ENCODE measurements around the gene DMAC2L.
"Not testable (repeated sequence)": the region's sequence is repeated elsewhere in the genome, so short reads cannot be mapped to it uniquely, and the experiment has no call there.

The DMAC2L gene

DNA sequence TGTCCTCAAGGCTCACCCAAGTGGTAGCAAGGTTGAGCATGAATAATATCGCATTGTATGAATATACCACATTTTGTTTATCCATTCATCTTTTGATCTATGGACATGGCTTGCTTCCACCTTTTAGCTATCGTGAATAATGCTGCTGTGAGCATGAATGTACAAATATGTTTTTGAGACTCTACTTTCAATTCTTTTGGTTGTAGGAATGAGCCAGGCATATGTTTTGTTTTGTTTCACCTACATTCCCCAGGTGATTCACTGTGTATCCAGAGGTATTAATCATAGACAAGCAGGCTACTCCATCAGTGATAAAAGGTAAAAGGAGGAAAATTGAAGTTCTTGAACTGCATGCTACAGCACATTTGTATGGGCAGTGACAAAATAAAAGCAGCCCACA is 48.7 kb downstream of the DMAC2L start:
- Histone ChIP-seq H3K36me3 (ENCODE audit: control insufficient read depth in 5 of 5, insufficient read depth in 5 of 5, low read length in 5 of 5) (peaks cover 4 to 12% (median 6%) of the 10 kb centered on the region in 5 donors), H3K9me3 (ENCODE audit: control insufficient read depth in 5 of 5, low read length in 5 of 5) (no peaks in the 10 kb centered on the region), H3K4me3 (ENCODE audit: low read depth in 1 of 5, low read length in 5 of 5) (no peak overlapping the region), H3K9ac (ENCODE audit: low read length in 5 of 5) (no peak overlapping the region), H3K27me3 (ENCODE audit: control insufficient read depth in 5 of 5, insufficient read depth in 4 of 5, low read length in 5 of 5) (no peaks in the 10 kb centered on the region), H3K27ac (ENCODE audit: low read depth, low read length) (no peak overlapping the region), H3K4me1 (ENCODE audit: control insufficient read depth in 5 of 5, insufficient read depth in 5 of 5, low read length in 5 of 5) (peaks cover 2 to 15% (median 9%) of the 10 kb centered on the region in 5 donors)

DNA sequence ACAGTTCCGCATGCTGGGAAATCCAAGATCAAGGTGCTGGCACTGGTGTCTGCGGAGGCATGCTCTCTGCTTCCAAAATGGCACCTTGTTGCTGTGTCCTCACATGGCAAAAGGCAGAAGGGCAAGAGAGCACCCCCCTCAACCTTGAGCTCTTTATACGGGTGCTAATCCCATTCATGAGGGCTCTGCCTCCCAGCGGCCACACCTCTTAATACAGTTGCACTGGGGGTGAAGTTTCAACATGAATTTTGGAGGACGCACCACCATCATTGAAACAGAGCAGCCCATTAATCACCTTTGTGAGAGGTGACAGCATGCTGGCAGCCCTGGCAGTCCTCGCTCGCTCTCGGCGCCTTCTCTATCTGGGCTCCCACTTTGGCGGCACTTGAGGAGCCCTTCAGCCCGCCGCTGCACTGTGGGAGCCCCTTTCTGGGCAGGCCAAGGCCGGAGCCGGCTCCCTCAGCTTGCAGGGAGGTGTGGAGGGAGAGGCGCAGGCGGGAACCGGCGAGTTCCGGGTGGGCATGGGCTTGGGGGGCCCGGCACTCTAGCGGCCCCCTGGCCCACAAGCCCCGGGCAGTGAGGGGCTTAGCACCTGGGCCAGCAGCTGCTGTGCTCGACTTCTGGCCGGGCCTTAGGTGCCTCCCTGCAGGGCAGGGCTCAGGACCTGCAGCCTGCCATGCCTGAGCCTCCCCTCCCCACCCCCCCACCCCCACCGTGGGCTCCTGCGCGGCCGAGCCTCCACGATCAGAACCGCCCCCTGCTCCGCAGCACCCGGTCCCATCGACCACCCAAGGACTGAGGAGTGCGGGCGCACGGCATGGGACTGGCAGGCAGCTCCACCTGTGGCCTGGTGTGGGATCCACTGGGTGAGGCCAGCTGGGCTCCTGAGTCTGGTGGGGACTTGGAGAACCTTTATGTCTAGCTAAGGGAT is 49.6 kb downstream of the DMAC2L start:
- H3K9me3 ChIP-seq (ENCODE audit: control insufficient read depth in 5 of 5, low read length in 5 of 5); H3K27me3 ChIP-seq (ENCODE audit: control insufficient read depth in 5 of 5, insufficient read depth in 4 of 5, low read length in 5 of 5); H3K27ac ChIP-seq (ENCODE audit: low read depth, low read length); H3K9ac ChIP-seq (ENCODE audit: low read length in 5 of 5); H3K4me3 ChIP-seq (ENCODE audit: low read depth in 1 of 5, low read length in 5 of 5): not testable (repeated sequence)
- H3K4me1 ChIP-seq (ENCODE audit: control insufficient read depth in 5 of 5, insufficient read depth in 5 of 5, low read length in 5 of 5): peaks cover 2 to 15% (median 9%) of the 10 kb centered on the region in 5 donors
- peaks cover 4 to 12% (median 6%) of the 10 kb centered on the region in 5 donors for H3K36me3 ChIP-seq (ENCODE audit: control insufficient read depth in 5 of 5, insufficient read depth in 5 of 5, low read length in 5 of 5)

DNA sequence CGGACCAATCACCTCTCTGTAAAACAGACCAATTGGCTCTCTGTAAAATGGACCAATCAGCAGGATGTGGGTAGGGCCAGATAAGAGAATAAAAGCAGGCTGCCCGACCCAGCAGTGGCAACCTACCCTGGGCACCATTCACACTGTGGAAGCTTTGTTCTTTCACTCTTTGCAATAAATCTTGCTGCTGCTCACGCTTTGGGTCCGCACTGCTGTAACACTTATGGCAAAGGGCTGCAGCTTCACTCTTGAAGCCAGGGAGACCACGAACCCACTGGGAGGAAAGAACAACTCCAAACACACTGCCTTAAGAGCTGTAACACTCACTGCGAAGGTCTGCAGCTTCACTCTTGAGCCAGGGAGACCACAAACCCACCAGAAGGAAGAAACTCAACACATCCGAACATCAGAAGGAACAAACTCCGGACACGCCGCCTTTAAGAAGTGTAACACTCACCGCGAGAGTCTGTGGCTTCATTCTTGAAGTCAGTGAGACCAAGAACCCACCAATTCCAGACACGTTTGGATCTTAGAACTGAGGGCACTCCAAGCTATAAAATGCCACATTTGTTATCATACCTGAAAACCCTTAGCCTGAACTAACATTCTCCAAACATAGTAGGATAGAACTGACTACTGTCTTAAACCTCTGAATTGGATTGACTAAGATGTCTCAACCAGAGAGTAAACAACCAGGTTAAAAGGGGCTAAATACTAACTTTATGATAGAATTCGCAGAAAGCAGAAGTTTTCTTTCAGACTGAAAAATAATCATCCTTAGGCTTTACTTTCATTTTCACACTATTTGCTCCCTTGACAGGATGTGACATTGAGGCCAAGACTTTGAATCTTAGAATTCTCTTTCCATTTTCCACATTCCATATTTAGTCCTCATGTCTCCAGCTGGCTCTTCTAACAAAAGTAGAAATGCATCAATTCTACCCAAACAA is 50.9 kb downstream of the DMAC2L start:
- peak overlapping the region in 1 of 5 donors; percentile 1 for H3K9ac ChIP-seq (ENCODE audit: low read length in 5 of 5)
- H3K27ac ChIP-seq (ENCODE audit: low read depth, low read length): peak overlapping the region; percentile 8
- peak overlapping the region; percentile 36 to 64 (median 49) for H3K4me3 ChIP-seq (ENCODE audit: low read depth in 1 of 5, low read length in 5 of 5)

DNA sequence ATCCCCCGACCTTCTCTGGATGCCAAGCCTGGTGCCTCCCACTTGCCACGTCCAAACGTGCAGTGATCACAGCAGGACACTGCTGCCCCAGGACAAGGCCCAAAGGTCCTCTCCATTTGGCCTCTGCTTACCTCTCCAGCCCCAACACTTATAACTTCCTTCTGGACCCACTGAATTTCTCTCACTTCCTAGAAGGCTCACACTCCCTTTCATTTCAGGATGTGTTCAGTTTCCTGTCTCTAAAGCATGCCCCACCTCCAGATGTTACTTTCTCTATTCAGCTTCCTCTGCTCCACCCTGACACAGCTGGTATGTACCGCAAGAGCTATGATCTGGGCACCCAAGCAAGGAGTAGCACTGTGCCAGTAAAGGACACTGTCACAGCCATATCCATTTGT is 51.6 kb downstream of the DMAC2L start:
- H3K9ac ChIP-seq (ENCODE audit: low read length in 5 of 5): peak overlapping the region in 1 of 5 donors; percentile 1
- no peaks in the 10 kb centered on the region for H3K36me3 ChIP-seq (ENCODE audit: control insufficient read depth in 5 of 5, insufficient read depth in 5 of 5, low read length in 5 of 5)
- H3K27me3 ChIP-seq (ENCODE audit: control insufficient read depth in 5 of 5, insufficient read depth in 4 of 5, low read length in 5 of 5): no peaks in the 10 kb centered on the region
- H3K9me3 ChIP-seq (ENCODE audit: control insufficient read depth in 5 of 5, low read length in 5 of 5): no peaks in the 10 kb centered on the region
- H3K4me3 ChIP-seq (ENCODE audit: low read depth in 1 of 5, low read length in 5 of 5): peak overlapping the region; percentile 36 to 64 (median 49)
- peak overlapping the region; percentile 8 for H3K27ac ChIP-seq (ENCODE audit: low read depth, low read length)
- H3K4me1 ChIP-seq (ENCODE audit: control insufficient read depth in 5 of 5, insufficient read depth in 5 of 5, low read length in 5 of 5): peaks cover 2 to 15% (median 9%) of the 10 kb centered on the region in 5 donors

More for the DNA sequence above, 50.9 kb downstream of the DMAC2L start:
- H3K4me1 ChIP-seq (ENCODE audit: control insufficient read depth in 5 of 5, insufficient read depth in 5 of 5, low read length in 5 of 5): peaks cover 2 to 15% (median 9%) of the 10 kb centered on the region in 5 donors
- peaks cover under 1 to 4% (median 3%) of the 10 kb centered on the region in 5 donors for H3K36me3 ChIP-seq (ENCODE audit: control insufficient read depth in 5 of 5, insufficient read depth in 5 of 5, low read length in 5 of 5)
- no peaks in the 10 kb centered on the region for H3K9me3 ChIP-seq (ENCODE audit: control insufficient read depth in 5 of 5, low read length in 5 of 5)
- no peaks in the 10 kb centered on the region for H3K27me3 ChIP-seq (ENCODE audit: control insufficient read depth in 5 of 5, insufficient read depth in 4 of 5, low read length in 5 of 5)

DNA sequence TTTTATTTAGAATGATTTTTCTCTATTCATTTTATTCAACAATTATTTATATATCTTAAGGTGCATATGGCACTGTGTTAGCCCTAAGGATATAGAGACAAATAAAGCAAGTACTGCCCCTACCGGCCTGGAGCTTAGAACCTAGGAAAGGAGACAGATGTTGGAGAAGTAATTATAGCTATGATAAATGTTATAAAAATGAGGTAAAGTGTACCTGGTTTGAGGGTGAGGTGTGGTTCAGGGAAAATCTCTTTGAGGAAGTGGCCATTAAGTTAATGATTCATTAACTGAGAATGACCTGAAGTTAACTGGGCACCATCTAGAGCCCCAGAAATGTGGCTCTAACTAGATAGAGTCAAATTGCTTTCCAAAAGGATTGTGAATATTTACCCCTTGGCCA is 52.7 kb downstream of the DMAC2L start:
- no peaks in the 10 kb centered on the region for H3K27me3 ChIP-seq (ENCODE audit: control insufficient read depth in 5 of 5, insufficient read depth in 4 of 5, low read length in 5 of 5)
- no peak overlapping the region for H3K9ac ChIP-seq (ENCODE audit: low read length in 5 of 5)
- H3K9me3 ChIP-seq (ENCODE audit: control insufficient read depth in 5 of 5, low read length in 5 of 5): no peaks in the 10 kb centered on the region
- no peak overlapping the region for H3K4me3 ChIP-seq (ENCODE audit: low read depth in 1 of 5, low read length in 5 of 5)
- H3K36me3 ChIP-seq (ENCODE audit: control insufficient read depth in 5 of 5, insufficient read depth in 5 of 5, low read length in 5 of 5): no peaks in the 10 kb centered on the region
- H3K4me1 ChIP-seq (ENCODE audit: control insufficient read depth in 5 of 5, insufficient read depth in 5 of 5, low read length in 5 of 5): peaks cover 2 to 15% (median 9%) of the 10 kb centered on the region in 5 donors
- no peak overlapping the region for H3K27ac ChIP-seq (ENCODE audit: low read depth, low read length)

DNA sequence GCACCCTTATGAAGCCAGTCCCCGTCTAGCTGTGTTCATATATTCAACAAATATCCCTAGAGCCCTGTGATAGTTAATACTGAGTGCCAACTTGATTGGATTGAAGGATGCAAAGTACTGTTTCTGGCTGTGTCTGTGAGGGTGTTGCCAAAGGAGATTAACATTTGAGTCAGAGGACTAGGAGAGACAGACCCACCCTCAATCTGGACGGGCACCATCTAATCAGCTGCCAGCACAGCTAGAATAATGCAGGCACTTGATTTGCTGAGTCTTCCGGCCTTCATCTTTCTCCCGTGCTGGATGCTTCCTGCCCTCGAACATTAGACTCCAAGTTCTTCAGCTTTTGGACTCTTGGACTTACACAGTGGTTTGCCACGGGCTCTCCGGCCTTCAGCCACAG is 53.4 kb downstream of the DMAC2L start:
- not testable (repeated sequence) for H3K9me3 ChIP-seq (ENCODE audit: control insufficient read depth in 5 of 5, low read length in 5 of 5); H3K9ac ChIP-seq (ENCODE audit: low read length in 5 of 5); H3K4me3 ChIP-seq (ENCODE audit: low read depth in 1 of 5, low read length in 5 of 5); H3K36me3 ChIP-seq (ENCODE audit: control insufficient read depth in 5 of 5, insufficient read depth in 5 of 5, low read length in 5 of 5); H3K27ac ChIP-seq (ENCODE audit: low read depth, low read length); H3K27me3 ChIP-seq (ENCODE audit: control insufficient read depth in 5 of 5, insufficient read depth in 4 of 5, low read length in 5 of 5)
- H3K4me1 ChIP-seq (ENCODE audit: control insufficient read depth in 5 of 5, insufficient read depth in 5 of 5, low read length in 5 of 5): peaks cover 2 to 15% (median 9%) of the 10 kb centered on the region in 5 donors

DNA sequence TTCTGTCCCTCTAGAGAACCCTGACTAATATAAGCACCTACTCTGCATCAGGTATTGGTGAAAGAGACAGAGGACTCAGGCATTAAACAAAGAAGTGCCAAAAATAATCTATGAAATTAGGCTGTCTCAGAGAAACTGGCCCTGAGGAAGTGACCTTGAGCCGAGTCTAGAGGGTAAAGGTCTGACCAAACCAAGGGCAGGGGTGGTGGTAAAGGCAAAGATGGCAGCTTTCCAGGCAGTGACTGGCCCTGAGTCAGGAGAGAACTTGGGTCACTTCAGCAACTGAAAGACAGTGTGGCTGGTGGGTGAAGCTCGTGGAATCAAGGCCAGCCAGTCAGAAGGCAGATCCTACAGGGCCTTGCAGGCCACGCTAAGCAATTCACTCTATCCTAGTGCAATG is 54.0 kb downstream of the DMAC2L start:
- Histone ChIP-seq H3K4me3 (ENCODE audit: low read depth in 1 of 5, low read length in 5 of 5) (no peak overlapping the region), H3K9ac (ENCODE audit: low read length in 5 of 5) (no peak overlapping the region), H3K27me3 (ENCODE audit: control insufficient read depth in 5 of 5, insufficient read depth in 4 of 5, low read length in 5 of 5) (no peaks in the 10 kb centered on the region), H3K4me1 (ENCODE audit: control insufficient read depth in 5 of 5, insufficient read depth in 5 of 5, low read length in 5 of 5) (peaks cover 2 to 15% (median 9%) of the 10 kb centered on the region in 5 donors), H3K9me3 (ENCODE audit: control insufficient read depth in 5 of 5, low read length in 5 of 5) (no peaks in the 10 kb centered on the region), H3K36me3 (ENCODE audit: control insufficient read depth in 5 of 5, insufficient read depth in 5 of 5, low read length in 5 of 5) (no peaks in the 10 kb centered on the region), H3K27ac (ENCODE audit: low read depth, low read length) (no peak overlapping the region)

DNA sequence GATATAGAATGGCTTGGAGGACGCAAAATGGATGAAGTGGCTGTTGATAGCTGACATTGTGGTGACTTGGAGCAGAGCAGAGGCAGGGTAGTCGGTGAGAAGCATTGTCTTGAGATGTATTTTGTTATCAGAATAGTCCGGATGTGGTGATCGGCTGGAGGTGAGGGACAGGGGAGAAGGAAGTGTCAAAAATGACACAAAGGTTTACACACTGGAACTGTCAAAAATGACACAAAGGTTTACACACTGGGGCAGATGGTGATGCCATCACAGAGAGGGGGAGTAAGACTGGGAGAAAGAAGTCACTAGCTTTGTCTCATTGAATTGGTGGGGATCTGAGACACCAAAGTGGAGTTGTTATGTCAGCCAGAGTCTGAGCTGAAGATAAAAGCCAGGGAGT is 54.5 kb downstream of the DMAC2L start:
- no peak overlapping the region for H3K9ac ChIP-seq (ENCODE audit: low read length in 5 of 5)
- H3K4me1 ChIP-seq (ENCODE audit: control insufficient read depth in 5 of 5, insufficient read depth in 5 of 5, low read length in 5 of 5): peaks cover 2 to 15% (median 9%) of the 10 kb centered on the region in 5 donors
- H3K9me3 ChIP-seq (ENCODE audit: control insufficient read depth in 5 of 5, low read length in 5 of 5): no peaks in the 10 kb centered on the region
- H3K27ac ChIP-seq (ENCODE audit: low read depth, low read length): no peak overlapping the region
- H3K27me3 ChIP-seq (ENCODE audit: control insufficient read depth in 5 of 5, insufficient read depth in 4 of 5, low read length in 5 of 5): no peaks in the 10 kb centered on the region
- no peaks in the 10 kb centered on the region for H3K36me3 ChIP-seq (ENCODE audit: control insufficient read depth in 5 of 5, insufficient read depth in 5 of 5, low read length in 5 of 5)
- no peak overlapping the region for H3K4me3 ChIP-seq (ENCODE audit: low read depth in 1 of 5, low read length in 5 of 5)

DNA sequence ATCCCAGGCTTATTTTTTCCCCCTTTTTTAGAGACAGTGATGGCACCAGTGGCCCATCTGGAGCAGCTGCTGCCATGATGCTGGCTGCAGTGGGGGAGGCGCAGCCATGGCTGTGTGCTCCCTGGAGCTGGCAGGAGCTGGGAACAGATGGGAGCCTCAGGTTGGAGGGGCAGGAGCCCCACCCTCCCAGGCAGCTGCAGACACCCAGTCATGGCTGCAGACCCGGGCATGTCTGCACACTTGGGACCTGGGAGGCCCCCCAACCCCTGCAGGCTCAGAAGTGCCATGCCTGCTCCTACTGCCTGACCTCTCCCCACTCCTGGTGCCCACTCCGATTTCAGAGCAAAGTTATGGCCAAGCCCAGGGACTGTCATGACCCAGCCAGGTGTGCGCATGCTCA is 59.4 kb downstream of the DMAC2L start:
- H3K9ac ChIP-seq (ENCODE audit: low read length in 5 of 5): no peak overlapping the region
- no peaks in the 10 kb centered on the region for H3K36me3 ChIP-seq (ENCODE audit: control insufficient read depth in 5 of 5, insufficient read depth in 5 of 5, low read length in 5 of 5)
- no peak overlapping the region for H3K4me3 ChIP-seq (ENCODE audit: low read depth in 1 of 5, low read length in 5 of 5)
- peaks cover 0 to 3% (median 0%) of the 10 kb centered on the region in 5 donors for H3K4me1 ChIP-seq (ENCODE audit: control insufficient read depth in 5 of 5, insufficient read depth in 5 of 5, low read length in 5 of 5)
- H3K9me3 ChIP-seq (ENCODE audit: control insufficient read depth in 5 of 5, low read length in 5 of 5): no peaks in the 10 kb centered on the region
- H3K27me3 ChIP-seq (ENCODE audit: control insufficient read depth in 5 of 5, insufficient read depth in 4 of 5, low read length in 5 of 5): no peaks in the 10 kb centered on the region
- H3K27ac ChIP-seq (ENCODE audit: low read depth, low read length): no peak overlapping the region
